GM12875 (cell line): ENCODE results near the gene TARDBP.
"Not testable (repeated sequence)": the region's sequence is repeated elsewhere in the genome, so short reads cannot be mapped to it uniquely, and the experiment has no call there.

ENCODE experiments used
- H3K4me3 ChIP-seq: one replicate; pipeline ENCODE4 v1.5.1; 2011; ENCODE audit warnings: low read depth, low read length, control low read depth
- CTCF ChIP-seq: IDR thresholded peaks from 2 replicates; pipeline ENCODE4 v1.5.1; 2011; ENCODE audit warnings: low read depth, mild to moderate bottlenecking, control low read depth, inconsistent platforms, low read length, moderate library complexity, borderline replicate concordance; ENCODE audit not compliant: insufficient read depth

The TARDBP gene

GRCh38 chr1:11070876-11071275 is 58.4 kb downstream of the TARDBP start:
- TF ChIP-seq CTCF, result no peak
- no peak overlapping the region for H3K4me3 ChIP-seq

- no peak for TF ChIP-seq CTCF
- no peak overlapping the region for H3K4me3 ChIP-seq
Observed at GRCh38 chr1:11071463-11072215, 59.2 kb downstream of the TARDBP start.

- 0 out of 2 replicates have a peak, but pooled peaks have one; percentile 15 for TF ChIP-seq CTCF
- H3K4me3 ChIP-seq, result no peak overlapping the region
Observed at GRCh38 chr1:11072216-11072917, 59.9 kb downstream of the TARDBP start.

- not testable (repeated sequence) for H3K4me3 ChIP-seq
Observed at GRCh38 chr1:11073398-11073797, 60.9 kb downstream of the TARDBP start.
